PFSK-1 (cell line): ENCODE results near the gene RPL29.

ENCODE experiments used
- POLR2AphosphoS5 ChIP-seq: IDR thresholded peaks from 2 replicates; pipeline ENCODE4 v1.6.1; 2012; ENCODE audit warnings: low read depth, mild to moderate bottlenecking, control low read depth, low read length, moderate library complexity
- REST ChIP-seq, 2 experiments: IDR thresholded peaks; 2 replicates each; pipeline versions ENCODE4 v1.6.1 to v1.8.0; 2011 to 2012; ENCODE audit warnings: low read depth in 2 of 2, low read length in 2 of 2, control low read depth in 1 of 2, inconsistent platforms in 1 of 2, mild to moderate bottlenecking in 1 of 2, moderate library complexity in 1 of 2; ENCODE audit not compliant: insufficient read depth in 1 of 2
- SIN3A ChIP-seq: IDR thresholded peaks from 2 replicates; pipeline ENCODE4 v1.6.1; 2012; ENCODE audit warnings: mild to moderate bottlenecking, low read length, moderate library complexity, borderline replicate concordance; ENCODE audit not compliant: insufficient read depth
- TAF1 ChIP-seq: IDR thresholded peaks from 2 replicates; pipeline ENCODE4 v1.6.1; 2012; ENCODE audit warnings: low read length, control low read depth, borderline replicate concordance; ENCODE audit not compliant: insufficient read depth

DNA sequence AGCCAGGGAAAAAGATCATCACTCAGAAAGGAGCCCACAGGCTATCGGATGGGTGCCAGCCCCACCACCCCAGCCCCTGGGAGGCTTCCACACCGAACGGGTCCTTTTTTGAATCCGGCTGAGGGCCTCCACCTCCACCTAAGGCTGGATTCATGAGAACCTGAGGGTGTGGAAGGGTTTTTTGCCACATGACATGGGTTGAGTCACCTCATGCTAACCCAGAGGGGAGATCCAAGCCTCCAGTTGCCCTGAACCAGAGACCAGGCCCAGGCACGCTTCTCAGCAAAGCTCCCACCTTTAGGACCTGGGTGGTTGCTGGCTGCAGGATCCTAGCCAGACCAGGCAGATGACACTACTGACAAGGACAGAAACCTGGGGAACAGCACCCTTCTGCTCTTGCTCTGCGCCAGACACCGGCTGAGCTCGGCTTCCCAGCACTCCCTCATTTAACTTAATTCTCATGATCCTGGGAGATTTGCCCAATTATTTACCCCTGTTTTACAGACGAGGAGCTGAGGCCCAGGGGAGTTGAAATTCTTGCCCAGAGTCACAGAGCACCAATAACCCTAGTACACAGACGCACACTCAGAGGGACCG is 35.1 kb upstream of the RPL29 start:
- TF ChIP-seq SIN3A (no peak), POLR2AphosphoS5 (no peak), TAF1 (no peak), REST (IDR thresholded peaks at IDR 0.05; ENCODE audit: insufficient read depth in 1 of 2, low read depth in 2 of 2, low read length in 2 of 2) (no peak)
